Kidney (tissue), 14 donors: ENCODE measurements around the gene RND3. TPM values are rescaled to one million over a fixed set of nuclear protein-coding genes. Genes with fewer than 3 reads are reported as not detected.
A peak's percentile ranks its signal among the peaks of the same experiment; 100 is the strongest.

ENCODE experiments used
- DNase-seq, 5 donors: peaks; one replicate each; pipeline ENCODE4 v3.0.0-alpha.2; 2013 to 2020
- FAIRE-seq: peaks from 2 replicates; lab custom pipeline; 2012; peaks lifted over from hg19 to GRCh38; lab: Jason Lieb, UNC
- H3K27ac ChIP-seq, 2 donors: one replicate each; pipeline ENCODE4 v1.7.0; 2013; ENCODE audit warnings: low read depth in 2 of 2, low read length in 2 of 2, inconsistent platforms in 1 of 2
- H3K27me3 ChIP-seq: one replicate; pipeline ENCODE4 v1.7.1; 2013; ENCODE audit warnings: low read length, inconsistent platforms; ENCODE audit not compliant: control insufficient read depth, insufficient read depth
- H3K36me3 ChIP-seq, 3 donors: one replicate each; pipeline versions ENCODE4 v1.7.0 to v1.7.1; 2013; ENCODE audit warnings: low read length in 3 of 3, control low read depth in 1 of 3, inconsistent platforms in 1 of 3; ENCODE audit not compliant: insufficient read depth in 3 of 3, control insufficient read depth in 2 of 3
- H3K4me1 ChIP-seq, 3 donors: one replicate each; pipeline versions ENCODE4 v1.7.0 to v1.7.1; 2013; ENCODE audit warnings: low read length in 3 of 3, inconsistent platforms in 1 of 3, low read depth in 1 of 3; ENCODE audit not compliant: control insufficient read depth in 2 of 3, insufficient read depth in 2 of 3
- H3K4me3 ChIP-seq, 3 donors: one replicate each; pipeline versions ENCODE4 v1.7.0 to v1.8.1; 2013; ENCODE audit warnings: low read length in 3 of 3, control low read depth in 1 of 3, inconsistent platforms in 1 of 3
- H3K9ac ChIP-seq, 3 donors: one replicate each; pipeline versions ENCODE4 v1.7.0 to v1.7.1; 2013; ENCODE audit warnings: low read length in 3 of 3, control low read depth in 1 of 3, inconsistent platforms in 1 of 3
- H3K9me3 ChIP-seq, 3 donors: one replicate each; pipeline versions ENCODE4 v1.7.0 to v1.7.1; 2013; ENCODE audit warnings: low read length in 3 of 3, control low read depth in 1 of 3, inconsistent platforms in 1 of 3; ENCODE audit not compliant: control insufficient read depth in 2 of 3, insufficient read depth in 1 of 3
- intact Hi-C: fragments of 100-400 bp; cut with DNase I; formaldehyde crosslinking; loops from one replicate; pipeline ENCODE4 v1.11.1; 2022
- polyA plus RNA-seq: library from polyadenylated mRNA; stranded (reverse); fragments of 350-450 nt; fragmentation: Illumina TruSeq; extraction: RNeasy Lipid Tissue Mini Kit (QIAGEN cat#74804); gene quantifications from one replicate; pipeline ENCODE4 v1.2.3, GENCODE V29; 2014; ENCODE audit warnings: low read depth, low replicate concordance; ENCODE audit not compliant: insufficient read depth
- total RNA-seq: library from RNA; stranded (reverse); fragmentation: NEBNext Ultra II Directional; extraction: Animal tissue kit (Norgen Biotek cat#: 25700); gene quantifications from one replicate; pipeline ENCODE4 v1.2.1, GENCODE V29; 2021
- TF ChIP-seq, protein P1 (sequence below): IDR thresholded peaks from 3 replicates; pipeline ENCODE4 v1.5.1; 2012; ENCODE audit warnings: mild to moderate bottlenecking, moderate library complexity, borderline replicate concordance; ENCODE audit not compliant: insufficient read depth; ENCODE audit errors: extremely low read depth
- donor health status: control.
- donor health status: control.
- donor health status: control.
- donor health status: control.
- donor health status: control.
- donor health status: DM: yes; HTN: yes; CAD: no.
- donor health status: Normal renal cell carcinoma (clear cell type).

RND3 gene
- total and polyA plus RNA-seq, 2 donors from 2014 or later, result 6.5 to 26.1 TPM

DNA sequence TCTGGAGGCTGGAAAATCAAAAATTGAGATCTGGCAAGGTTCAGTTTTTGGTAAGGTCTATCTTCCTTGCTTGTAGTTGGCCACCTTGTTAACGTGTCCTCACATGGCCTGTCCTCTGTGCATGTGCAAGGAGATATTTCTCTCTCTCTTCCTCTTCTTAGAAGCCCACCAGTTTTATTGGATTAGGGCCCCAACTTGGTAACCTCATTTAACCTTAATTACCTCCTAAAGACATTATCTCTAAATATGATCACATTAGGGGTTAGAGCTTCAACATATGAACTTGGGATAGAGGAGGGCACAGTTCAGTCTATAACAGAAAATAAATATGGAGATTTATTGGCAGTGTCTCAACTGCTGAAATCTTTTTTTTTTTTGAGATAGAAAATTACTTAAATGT is 19.6 kb upstream of the RND3 start:
- Histone ChIP-seq H3K27ac (no peak overlapping the region), H3K4me3 (no peak overlapping the region), H3K27me3 (no peaks in the 10 kb centered on the region), H3K9ac (no peak overlapping the region), H3K36me3 (no peaks in the 10 kb centered on the region), H3K9me3 (no peaks in the 10 kb centered on the region), H3K4me1 (no peaks in the 10 kb centered on the region)
- no peak for DNase-seq
- FAIRE-seq, result no peak
- TF ChIP-seq, protein P1, sequence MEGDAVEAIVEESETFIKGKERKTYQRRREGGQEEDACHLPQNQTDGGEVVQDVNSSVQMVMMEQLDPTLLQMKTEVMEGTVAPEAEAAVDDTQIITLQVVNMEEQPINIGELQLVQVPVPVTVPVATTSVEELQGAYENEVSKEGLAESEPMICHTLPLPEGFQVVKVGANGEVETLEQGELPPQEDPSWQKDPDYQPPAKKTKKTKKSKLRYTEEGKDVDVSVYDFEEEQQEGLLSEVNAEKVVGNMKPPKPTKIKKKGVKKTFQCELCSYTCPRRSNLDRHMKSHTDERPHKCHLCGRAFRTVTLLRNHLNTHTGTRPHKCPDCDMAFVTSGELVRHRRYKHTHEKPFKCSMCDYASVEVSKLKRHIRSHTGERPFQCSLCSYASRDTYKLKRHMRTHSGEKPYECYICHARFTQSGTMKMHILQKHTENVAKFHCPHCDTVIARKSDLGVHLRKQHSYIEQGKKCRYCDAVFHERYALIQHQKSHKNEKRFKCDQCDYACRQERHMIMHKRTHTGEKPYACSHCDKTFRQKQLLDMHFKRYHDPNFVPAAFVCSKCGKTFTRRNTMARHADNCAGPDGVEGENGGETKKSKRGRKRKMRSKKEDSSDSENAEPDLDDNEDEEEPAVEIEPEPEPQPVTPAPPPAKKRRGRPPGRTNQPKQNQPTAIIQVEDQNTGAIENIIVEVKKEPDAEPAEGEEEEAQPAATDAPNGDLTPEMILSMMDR, result no peak
- intact Hi-C loops, result no loop called here

DNA sequence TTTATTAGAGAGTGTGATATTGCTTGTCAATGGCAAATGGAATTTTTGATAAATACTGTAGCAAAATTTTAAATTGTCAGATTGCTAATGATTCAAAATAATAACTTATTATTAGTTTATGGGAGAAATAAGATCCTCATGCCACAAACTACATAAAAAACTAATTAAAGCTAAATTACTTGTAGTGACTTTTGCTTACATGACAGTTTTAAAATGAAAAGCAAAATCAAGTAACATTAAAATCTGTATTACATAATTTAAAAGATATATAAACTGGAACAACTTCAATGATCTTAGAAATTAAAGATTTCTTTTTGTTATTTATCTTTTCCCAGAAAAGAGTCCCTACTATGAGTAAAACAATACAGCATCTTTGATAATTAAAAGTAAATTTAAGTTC is 17.7 kb upstream of the RND3 start:
- no peak for DNase-seq
- TF ChIP-seq, protein P1, result no peak
- Histone ChIP-seq H3K4me1 (no peaks in the 10 kb centered on the region), H3K27me3 (no peaks in the 10 kb centered on the region), H3K27ac (no peak overlapping the region), H3K9ac (no peak overlapping the region), H3K4me3 (no peak overlapping the region), H3K36me3 (no peaks in the 10 kb centered on the region), H3K9me3 (no peaks in the 10 kb centered on the region)
- intact Hi-C loops, result no loop called here
- FAIRE-seq, result peak; percentile 53

DNA sequence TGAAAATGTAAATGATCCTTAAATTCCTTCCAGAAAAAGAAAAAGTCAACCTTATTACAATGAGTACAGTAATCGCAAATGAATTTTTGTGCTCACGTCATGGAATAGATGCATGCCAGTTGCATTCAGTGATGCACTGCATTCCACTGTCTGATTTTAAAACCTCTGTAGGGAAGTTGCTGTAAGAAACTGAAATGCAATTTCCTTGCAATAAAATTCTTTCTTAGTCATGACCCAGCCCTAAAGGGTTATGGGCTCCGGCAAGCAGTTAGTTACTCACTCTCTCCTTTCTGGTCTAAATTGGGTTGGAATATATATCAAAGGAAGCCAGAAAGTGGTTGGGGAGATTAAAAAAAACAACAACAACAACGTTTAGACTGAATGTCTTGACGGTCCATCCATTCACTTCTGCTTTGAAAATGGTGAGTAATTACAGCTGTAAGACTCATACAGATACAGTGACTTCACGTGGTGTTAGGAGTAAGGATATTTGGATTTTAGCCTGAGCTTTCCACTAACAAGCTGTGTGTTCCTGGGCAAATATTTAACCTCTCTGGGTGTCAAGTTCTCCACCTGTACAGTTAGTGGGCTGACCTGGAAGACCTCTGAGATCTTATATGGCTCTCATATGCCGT is 8.6 kb upstream of the RND3 start:
- no peak for FAIRE-seq
- Histone ChIP-seq H3K4me1 (no peaks in the 10 kb centered on the region), H3K9ac (no peak overlapping the region), H3K9me3 (no peaks in the 10 kb centered on the region), H3K27ac (no peak overlapping the region), H3K4me3 (no peak overlapping the region), H3K27me3 (no peaks in the 10 kb centered on the region), H3K36me3 (no peaks in the 10 kb centered on the region)
- TF ChIP-seq, protein P1, result no peak
- DNase-seq, result peak in 1 of 5 donors; percentile 58
- intact Hi-C loops, result no loop called here

DNA sequence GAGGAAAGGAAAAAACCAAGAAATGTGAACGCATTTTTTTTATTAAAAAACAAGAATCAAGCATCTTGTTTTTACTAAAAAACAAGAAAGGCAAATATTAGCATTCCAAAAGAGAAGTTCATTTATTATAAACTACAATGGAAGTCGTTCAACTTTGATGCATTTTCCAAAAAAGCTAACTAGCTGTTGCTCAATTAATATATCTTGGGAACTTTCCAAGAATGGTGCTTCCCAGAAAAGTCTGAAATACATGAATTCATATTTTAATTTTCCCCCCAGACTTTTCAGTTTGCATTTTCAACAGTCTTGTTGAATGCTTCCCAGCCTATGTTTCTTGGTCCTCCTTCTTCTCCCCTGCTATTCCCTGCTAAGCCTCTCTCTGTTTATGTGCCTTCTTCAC is 7.5 kb upstream of the RND3 start:
- Histone ChIP-seq H3K4me1 (no peaks in the 10 kb centered on the region), H3K36me3 (no peaks in the 10 kb centered on the region), H3K9me3 (no peaks in the 10 kb centered on the region), H3K27me3 (no peaks in the 10 kb centered on the region), H3K9ac (no peak overlapping the region), H3K27ac (no peak overlapping the region), H3K4me3 (no peak overlapping the region)
- no peak for FAIRE-seq
- DNase-seq, result no peak
- intact Hi-C loops, result no loop called here
- TF ChIP-seq, protein P1, result no peak
